EL (cell line): Measurements from ENCODE around the gene HPD.

Experiments
- DNase-seq: peaks from one replicate; pipeline ENCODE4 v3.0.0-alpha.2; 2016

The HPD gene

GRCh38 chr12:121827351-121828099 is 31.1 kb downstream of the HPD start:
- no peak for DNase-seq

- no peak for DNase-seq
Measured at GRCh38 chr12:121826318-121827150, 32.1 kb downstream of the HPD start.

- no peak for DNase-seq
Measured at GRCh38 chr12:121825041-121825523, 33.6 kb downstream of the HPD start.

- no peak for DNase-seq
Measured at GRCh38 chr12:121823727-121824115, 34.9 kb downstream of the HPD start.

- no peak for DNase-seq
Measured at GRCh38 chr12:121823101-121823726, 35.4 kb downstream of the HPD start.

- DNase-seq = no peak
Measured at GRCh38 chr12:121822393-121823100, 36.1 kb downstream of the HPD start.

- no peak for DNase-seq
Measured at GRCh38 chr12:121820056-121820455, 38.6 kb downstream of the HPD start.

GRCh38 chr12:121819212-121819949 is 39.3 kb downstream of the HPD start:
- DNase-seq = no peak

GRCh38 chr12:121817648-121818043 is 41.0 kb downstream of the HPD start:
- no peak for DNase-seq

- DNase-seq = no peak
Measured at GRCh38 chr12:121816925-121817647, 41.6 kb downstream of the HPD start.

GRCh38 chr12:121815263-121815662 is 43.4 kb downstream of the HPD start:
- no peak for DNase-seq

GRCh38 chr12:121814429-121815119 is 44.1 kb downstream of the HPD start:
- no peak for DNase-seq

GRCh38 chr12:121813951-121814350 is 44.7 kb downstream of the HPD start:
- no peak for DNase-seq

GRCh38 chr12:121812921-121813896 is 45.5 kb downstream of the HPD start:
- DNase-seq = no peak

GRCh38 chr12:121812320-121812871 is 46.3 kb downstream of the HPD start:
- peak; percentile 74 for DNase-seq

GRCh38 chr12:121811434-121812319 is 47.0 kb downstream of the HPD start:
- DNase-seq = peak; percentile 76

- DNase-seq = no peak
Measured at GRCh38 chr12:121810833-121811433, 47.7 kb downstream of the HPD start.
